Measurements from ENCODE around the gene ATRNL1.
"Not testable (repeated sequence)": the region's sequence is repeated elsewhere in the genome, so short reads cannot be mapped to it uniquely, and the experiment has no call there.

The ATRNL1 gene

DNA sequence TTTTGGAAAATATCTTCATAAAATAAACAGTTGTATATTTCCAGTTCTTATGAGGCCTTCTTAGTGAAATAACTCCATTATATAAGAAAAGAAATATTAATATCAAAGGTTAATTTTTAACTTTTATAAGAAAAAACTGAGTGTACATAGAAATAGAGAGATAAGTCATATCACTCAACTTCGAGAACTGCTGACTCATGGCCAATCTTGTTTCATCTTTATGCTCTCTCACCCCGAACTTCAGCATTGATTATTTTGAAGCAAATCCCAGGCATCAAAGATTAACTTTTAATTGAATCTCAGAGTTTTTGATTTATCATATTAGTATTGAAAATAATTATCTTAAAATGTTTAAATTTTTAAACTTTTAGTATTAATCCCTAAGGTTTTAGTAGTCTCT, 652.8 kb downstream of the ATRNL1 start:
- DNase-seq (ENCODE audit: low spot score), result no peak
- TF ChIP-seq CTCF (IDR thresholded peaks at IDR 0.05; ENCODE audit: extremely low read depth, missing control alignments), result no peak

- DNase-seq (ENCODE audit: low spot score), result no peak
- no peak for TF ChIP-seq CTCF (IDR thresholded peaks at IDR 0.05; ENCODE audit: extremely low read depth, missing control alignments)
These were observed 654.6 kb downstream of the ATRNL1 start for GRCh38 chr10:115747811-115748210.

- DNase-seq (ENCODE audit: low spot score), result not testable (repeated sequence)
These were observed 665.3 kb downstream of the ATRNL1 start for GRCh38 chr10:115758488-115758887.

- no peak for TF ChIP-seq CTCF (IDR thresholded peaks at IDR 0.05; ENCODE audit: extremely low read depth, missing control alignments)
- no peak for DNase-seq (ENCODE audit: low spot score)
These were observed 667.0 kb downstream of the ATRNL1 start for GRCh38 chr10:115760131-115760530.

- TF ChIP-seq CTCF (IDR thresholded peaks at IDR 0.05; ENCODE audit: extremely low read depth, missing control alignments), result no peak
- DNase-seq (ENCODE audit: low spot score), result no peak
These were observed 668.0 kb downstream of the ATRNL1 start for GRCh38 chr10:115761166-115761565.

DNA sequence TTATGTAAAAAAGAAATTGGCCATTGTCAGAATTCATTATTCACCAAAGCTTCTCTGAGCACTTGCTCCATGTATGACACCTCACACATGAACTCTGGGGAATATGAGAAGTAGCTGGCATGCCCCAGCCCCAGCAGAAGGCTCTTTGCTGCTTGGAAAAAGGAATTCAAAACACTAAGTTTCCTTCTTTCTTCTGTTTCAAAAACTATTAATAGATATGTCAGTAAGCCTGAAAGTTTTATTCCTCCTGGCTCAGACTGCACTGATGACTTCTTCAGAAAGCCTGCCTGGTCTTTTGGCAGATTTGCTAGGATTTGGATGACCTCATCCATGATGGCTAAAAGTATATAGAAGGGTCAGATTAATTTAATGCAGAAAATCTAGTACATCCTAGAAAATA, 668.9 kb downstream of the ATRNL1 start:
- no peak for TF ChIP-seq CTCF (IDR thresholded peaks at IDR 0.05; ENCODE audit: extremely low read depth, missing control alignments)
- DNase-seq (ENCODE audit: low spot score), result no peak

DNA sequence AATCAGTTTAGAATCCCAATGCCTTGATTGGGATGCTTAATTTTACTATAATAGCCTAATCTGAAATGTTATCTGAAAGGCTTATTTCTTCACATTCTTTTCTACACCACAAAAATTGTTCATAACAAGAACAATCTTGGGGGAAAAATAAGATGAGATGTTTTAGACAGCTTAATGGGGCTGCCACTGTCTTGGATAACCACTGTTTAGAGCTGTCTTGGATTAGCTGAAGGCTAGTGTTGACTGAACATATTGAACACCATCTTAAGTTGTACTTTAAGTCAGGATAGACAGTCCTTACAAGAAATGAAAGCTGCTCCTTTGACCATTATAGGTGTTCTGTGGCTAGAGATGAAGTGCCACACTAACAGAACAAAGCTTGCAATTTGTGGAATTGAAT, 678.6 kb downstream of the ATRNL1 start:
- TF ChIP-seq CTCF (IDR thresholded peaks at IDR 0.05; ENCODE audit: extremely low read depth, missing control alignments), result no peak
- DNase-seq (ENCODE audit: low spot score), result no peak

DNA sequence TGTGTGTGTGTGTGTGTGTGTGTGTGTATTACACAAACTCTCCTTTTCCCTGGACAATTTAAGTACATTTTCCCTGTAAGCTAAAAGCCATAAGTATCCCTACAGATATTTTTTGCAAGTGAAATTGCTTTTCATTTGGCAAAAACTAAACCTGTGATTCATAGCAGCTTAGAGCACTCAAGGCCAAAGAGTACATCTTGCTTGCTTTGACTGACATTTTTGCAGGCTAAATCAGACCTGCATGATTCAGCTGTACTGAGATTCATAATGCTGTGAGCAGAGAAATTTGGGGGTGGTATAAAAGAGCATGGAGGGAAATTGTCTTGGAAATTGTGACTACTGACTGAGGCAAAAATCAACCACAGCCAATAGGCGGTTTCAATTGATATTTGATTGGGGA, 679.4 kb downstream of the ATRNL1 start:
- DNase-seq (ENCODE audit: low spot score), result no peak
- no peak for TF ChIP-seq CTCF (IDR thresholded peaks at IDR 0.05; ENCODE audit: extremely low read depth, missing control alignments)
